Left ventricle myocardium superior (tissue), 1 donor: Measurements from ENCODE around the gene LNPK. TPM values are rescaled to one million over a fixed set of nuclear protein-coding genes. Genes with fewer than 3 reads are reported as not detected.
"Not testable (repeated sequence)": the region's sequence is repeated elsewhere in the genome, so short reads cannot be mapped to it uniquely, and the experiment has no call there.

Source experiments
- ATAC-seq: fragments of 200-7000 bp; cut with Tn5 transposase; one replicate; pipeline ENCODE4 v1.9.1; 2020; ENCODE audit warnings: mild to moderate bottlenecking, moderate library complexity
- DNase-seq: peaks from one replicate; pipeline ENCODE4 v3.0.0-alpha.2; 2020
- intact Hi-C: fragments of 100-400 bp; cut with micrococcal nuclease; formaldehyde crosslinking; loops from one replicate; pipeline ENCODE4 v1.11.0; 2022
- long read RNA-seq: library from polyadenylated mRNA; unstranded; transcript quantifications from one replicate; pipeline ENCODE4 v2.0.0, GENCODE V29; 2021
- total RNA-seq: library from RNA; stranded (reverse); fragmentation: NEBNext Ultra II Directional; extraction: Animal tissue kit (Norgen Biotek cat#: 25700); gene quantifications from one replicate; pipeline ENCODE4 v1.2.1, GENCODE V29; 2021
- donor health status: DM: no; HTN: yes; CAD: no; lungs with severe emphysema.

The LNPK gene, protein sequence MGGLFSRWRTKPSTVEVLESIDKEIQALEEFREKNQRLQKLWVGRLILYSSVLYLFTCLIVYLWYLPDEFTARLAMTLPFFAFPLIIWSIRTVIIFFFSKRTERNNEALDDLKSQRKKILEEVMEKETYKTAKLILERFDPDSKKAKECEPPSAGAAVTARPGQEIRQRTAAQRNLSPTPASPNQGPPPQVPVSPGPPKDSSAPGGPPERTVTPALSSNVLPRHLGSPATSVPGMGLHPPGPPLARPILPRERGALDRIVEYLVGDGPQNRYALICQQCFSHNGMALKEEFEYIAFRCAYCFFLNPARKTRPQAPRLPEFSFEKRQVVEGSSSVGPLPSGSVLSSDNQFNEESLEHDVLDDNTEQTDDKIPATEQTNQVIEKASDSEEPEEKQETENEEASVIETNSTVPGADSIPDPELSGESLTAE
- 37.2 TPM for total RNA-seq
- long read RNA-seq, full-length matches to known transcripts = 31 of 45 reads
- long read RNA-seq, partial matches to known transcripts = 5 of 45 reads
- long read RNA-seq, other reads (novel, unspliced or antisense) = 9 of 45 reads

DNA sequence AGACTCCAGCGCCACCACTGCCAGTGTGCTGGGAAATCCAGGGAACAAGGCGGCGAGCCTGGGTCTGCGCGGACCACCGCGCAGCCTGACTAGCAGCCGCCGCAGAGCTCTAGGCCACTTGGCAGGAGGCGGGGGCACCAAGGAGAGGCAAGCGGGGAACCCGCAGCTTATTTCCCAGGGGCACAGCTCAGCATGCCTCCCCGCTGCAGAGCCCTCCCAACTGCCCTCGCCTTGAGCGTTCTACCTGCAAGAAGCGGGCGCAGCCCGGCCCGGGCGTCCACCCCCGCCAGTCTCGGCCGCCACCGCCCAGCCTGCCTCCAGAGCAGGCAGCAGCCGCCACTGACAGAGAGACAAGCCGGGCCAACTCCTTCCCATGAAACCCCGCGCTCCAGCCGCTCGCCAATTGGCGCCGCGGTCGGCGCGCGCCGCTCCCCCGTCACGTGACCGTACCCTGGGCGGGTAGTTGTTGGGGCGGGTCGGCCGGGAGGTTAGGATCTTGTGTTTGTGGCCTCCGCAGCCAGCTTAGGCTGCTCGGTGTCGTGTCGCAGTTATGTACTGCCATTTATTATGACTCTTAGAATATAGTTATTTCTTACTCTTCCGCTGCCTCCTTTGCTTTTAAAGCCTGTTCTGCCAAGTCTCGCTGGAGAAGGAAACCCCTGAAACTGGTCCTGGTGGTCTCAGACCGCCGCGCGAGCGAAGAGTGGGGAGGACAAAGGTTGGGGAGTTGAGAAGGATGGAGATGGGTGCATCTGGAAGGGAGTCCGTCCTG is at the start of gene LNPK:
LNPK (minus strand) TSS at position 352 of the 772 bp plus-strand sequence. CDS start 6,683 bp downstream, outside the sequence.
- ATAC-seq (peak; percentile 97), DNase-seq (peak; percentile 96)
- intact Hi-C loops = no loop called here

DNA sequence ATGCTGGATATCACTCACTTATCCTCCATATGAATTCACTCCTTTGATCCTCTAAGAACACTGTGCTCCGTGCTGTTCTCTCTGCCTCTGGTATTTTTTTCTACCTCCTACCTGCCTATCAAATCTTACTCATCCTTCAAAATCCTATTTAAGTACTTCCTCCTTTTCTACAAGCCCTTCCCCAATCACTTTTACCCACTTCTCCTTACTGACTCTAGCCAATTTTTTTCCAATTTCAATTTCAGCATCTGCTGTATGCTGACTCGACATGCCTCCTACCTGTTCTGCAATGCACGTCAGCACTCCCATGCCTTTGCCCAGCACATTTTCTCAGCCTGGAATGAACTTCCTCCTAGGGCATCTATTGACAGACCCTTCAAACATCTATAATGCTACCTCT is 37.3 kb upstream of the LNPK start:
- ATAC-seq (no peak), DNase-seq (no peak)
- intact Hi-C loops = no loop called here

DNA sequence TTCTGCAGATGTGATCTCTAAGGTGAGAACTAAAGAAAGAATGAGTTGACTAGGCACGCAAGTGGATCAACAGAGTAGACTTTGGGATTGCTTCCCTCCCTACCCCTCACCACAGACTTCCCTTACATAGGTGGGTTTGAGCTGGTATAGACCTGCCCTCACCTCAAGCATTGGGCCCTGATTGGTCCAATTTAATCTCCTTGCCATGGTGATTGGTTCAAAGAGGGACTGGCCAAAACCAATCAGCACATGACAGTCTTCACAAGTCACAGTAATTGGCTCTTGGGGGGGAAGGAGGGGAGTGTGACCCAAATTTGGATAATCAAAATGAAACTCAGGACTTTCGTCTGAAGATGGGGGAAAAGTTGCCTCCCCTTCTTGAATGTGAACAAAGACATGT is 36.6 kb upstream of the LNPK start:
- no peak for DNase-seq
- intact Hi-C loops = no loop called here
- no peak for ATAC-seq

DNA sequence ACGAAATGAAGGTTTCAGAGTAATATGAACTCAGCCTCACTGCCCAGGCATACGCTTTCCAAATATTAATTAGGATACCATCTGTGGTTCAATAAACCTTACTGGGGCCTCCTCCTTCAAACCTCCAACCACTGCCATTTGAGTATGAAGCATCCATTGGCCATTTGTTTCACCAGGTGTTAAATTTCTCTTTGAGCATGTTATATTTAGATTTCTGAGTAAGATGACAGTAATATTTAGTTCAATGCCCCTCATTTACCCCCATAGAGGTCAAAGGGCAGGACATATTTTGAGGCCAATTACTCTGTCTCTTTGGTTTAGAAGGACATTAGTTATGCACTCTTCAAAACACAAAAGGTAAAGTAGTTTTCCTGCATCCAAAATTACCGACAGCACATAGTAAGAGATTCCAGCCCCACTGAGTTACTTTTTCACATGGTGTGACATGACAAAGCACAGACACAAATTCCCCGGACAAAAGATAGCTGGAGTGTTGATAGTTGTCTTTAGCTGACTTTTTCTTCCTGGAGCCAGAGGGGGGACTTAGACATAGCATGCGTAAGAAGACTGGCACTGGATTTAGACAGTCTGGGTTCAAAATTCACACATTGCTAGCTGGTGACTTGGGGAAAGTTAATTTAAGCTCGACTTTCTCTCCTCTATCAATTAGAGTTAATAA is 33.1 kb upstream of the LNPK start:
- DNase-seq (no peak), ATAC-seq (peak; percentile 94)
- intact Hi-C loops = no loop called here

DNA sequence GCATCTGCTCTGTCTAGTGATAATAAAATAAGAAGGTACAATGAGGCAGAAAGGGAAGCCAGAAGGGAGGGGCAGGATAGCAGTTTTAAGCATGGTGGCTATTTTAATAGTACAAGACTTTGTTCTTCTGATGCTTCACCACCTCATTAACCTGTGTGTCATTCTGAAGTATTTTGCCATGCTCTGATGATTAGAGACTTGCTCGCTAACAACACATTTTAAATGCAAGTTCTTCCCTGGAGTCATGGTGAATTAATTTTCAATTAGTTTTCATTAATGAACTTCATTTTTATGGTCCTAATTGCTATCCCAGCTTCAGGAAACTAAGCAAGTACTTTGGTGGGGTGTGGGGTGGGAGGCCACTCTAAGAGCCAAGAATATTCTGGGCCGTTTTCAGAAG is 25.7 kb upstream of the LNPK start:
- ATAC-seq (no peak), DNase-seq (no peak)
- intact Hi-C loops = no loop called here

GRCh38 chr2:176025932-176026331 is 23.9 kb upstream of the LNPK start:
- intact Hi-C loops = no loop called here
- no peak for DNase-seq
- no peak for ATAC-seq

DNA sequence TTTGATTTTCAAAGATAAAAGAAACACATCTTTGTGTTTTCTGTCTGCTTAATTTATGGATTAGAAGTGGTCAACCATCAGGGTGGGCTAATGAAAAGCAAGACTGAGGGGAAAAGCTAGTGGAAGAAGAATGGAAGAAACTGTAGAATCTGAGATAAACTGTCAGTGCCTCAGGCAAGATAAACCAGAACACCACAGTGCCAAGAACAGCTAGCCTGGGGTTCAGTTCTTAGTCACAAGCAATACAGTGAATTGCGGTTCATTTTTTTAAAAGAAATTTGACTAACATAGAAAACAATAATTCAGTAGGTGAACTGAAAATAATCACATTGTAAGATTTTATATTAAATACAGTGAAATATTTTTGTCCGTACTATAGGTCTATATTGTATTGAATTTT is 22.0 kb upstream of the LNPK start:
- intact Hi-C loops = no loop called here
- ATAC-seq (no peak), DNase-seq (no peak)

GRCh38 chr2:176022048-176022447 is 20.0 kb upstream of the LNPK start:
- intact Hi-C loops = no loop called here
- ATAC-seq (no peak), DNase-seq (no peak)

DNA sequence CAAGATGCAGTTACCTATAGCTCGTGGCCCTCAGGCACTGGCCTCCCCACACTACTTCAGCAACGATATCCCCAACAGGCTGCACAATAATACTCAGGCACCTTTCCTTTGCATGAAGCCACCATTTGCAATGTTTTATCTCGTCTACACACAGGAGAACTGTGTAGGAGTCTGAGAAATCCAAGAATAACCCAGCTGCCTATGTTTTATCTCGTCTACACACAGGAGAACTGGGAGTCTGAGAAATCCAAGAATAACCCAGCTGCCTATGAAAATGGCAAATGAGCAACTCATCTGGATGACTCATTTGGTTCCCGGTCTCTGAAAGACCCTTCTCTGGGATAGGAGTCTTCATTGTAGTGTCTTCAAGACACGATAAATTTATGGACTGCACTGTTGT is 18.3 kb upstream of the LNPK start:
- ATAC-seq (no peak), DNase-seq (no peak)
- intact Hi-C loops = no loop called here

GRCh38 chr2:176018708-176019107 is 16.6 kb upstream of the LNPK start:
- DNase-seq (no peak), ATAC-seq (no peak)
- intact Hi-C loops = no loop called here

GRCh38 chr2:176009445-176009844 is 7.4 kb upstream of the LNPK start:
- ATAC-seq (no peak), DNase-seq (no peak)
- intact Hi-C loops = no loop called here

GRCh38 chr2:176004934-176005333 is 2.9 kb upstream of the LNPK start:
- ATAC-seq (no peak), DNase-seq (no peak)
- intact Hi-C loops = no loop called here

- intact Hi-C loops = no loop called here
- no peak for DNase-seq
- ATAC-seq = no peak
Observed at GRCh38 chr2:176003958-176004357, 1.9 kb upstream of the LNPK start.

GRCh38 chr2:176002688-176003210 is 682 bp upstream of the LNPK start:
- DNase-seq (no peak), ATAC-seq (peak; percentile 43)
- intact Hi-C loops = no loop called here

DNA sequence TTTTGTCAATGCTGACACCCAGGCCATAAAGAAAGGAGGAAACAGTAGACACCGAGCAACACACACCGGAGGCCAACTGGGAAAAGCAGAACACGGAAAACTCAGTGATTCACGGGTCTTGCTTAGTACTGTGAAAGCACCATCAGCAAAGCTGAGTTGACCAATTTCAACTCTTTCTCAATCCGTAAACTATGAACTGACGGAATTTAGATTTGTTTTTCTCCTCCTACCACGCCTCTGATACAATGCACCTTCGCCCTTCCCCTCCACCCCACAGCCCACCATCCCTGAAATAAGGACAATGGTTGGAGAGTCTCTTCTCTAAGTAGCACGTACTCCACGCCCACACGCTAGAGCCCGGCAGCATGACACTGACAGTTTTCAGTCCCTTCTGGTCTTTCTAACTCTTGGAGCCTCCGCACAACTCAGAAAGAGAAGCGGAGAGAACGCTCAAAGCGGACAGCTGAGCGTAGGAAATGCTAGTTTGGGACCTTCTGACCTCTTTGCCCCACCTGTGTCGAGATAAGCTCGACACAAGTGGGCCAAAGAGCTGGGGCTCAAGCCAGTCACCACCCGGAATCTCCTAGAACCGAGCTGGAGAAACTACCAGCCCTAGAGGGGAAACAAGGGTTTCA is 669 bp downstream of the LNPK start:
- ATAC-seq (peak; percentile 60), DNase-seq (peak; percentile 57)
- intact Hi-C loops = no loop called here

DNA sequence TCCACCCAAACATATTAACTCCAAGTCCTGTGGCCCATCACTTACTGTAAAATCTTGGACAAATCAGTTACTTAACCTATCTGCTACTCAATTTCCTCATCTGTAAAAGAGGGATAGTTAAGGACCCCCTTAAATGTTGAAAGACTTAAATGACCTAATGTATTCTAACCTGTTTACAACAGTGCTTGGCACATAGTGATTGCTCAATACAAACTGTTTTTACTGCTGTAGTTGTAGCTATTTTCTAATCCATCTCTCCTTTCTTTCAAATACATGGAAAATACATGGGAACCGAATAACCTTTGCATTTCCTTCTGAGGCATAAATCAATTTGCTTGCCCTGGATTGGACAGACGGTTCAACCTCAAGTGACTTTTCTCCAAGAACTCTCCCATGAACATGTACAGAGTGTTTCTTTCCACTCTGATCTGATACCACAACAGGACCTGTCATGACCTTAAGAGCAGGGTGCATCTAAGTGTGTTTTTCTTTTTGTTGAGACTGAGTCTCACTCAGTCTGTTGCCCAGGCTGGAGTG is 2.7 kb downstream of the LNPK start:
- ATAC-seq (no peak), DNase-seq (no peak)
- intact Hi-C loops = no loop called here

GRCh38 chr2:175990099-175990498 is 12.0 kb downstream of the LNPK start:
- ATAC-seq (peak; percentile 74), DNase-seq (no peak)
- intact Hi-C loops = no loop called here

DNA sequence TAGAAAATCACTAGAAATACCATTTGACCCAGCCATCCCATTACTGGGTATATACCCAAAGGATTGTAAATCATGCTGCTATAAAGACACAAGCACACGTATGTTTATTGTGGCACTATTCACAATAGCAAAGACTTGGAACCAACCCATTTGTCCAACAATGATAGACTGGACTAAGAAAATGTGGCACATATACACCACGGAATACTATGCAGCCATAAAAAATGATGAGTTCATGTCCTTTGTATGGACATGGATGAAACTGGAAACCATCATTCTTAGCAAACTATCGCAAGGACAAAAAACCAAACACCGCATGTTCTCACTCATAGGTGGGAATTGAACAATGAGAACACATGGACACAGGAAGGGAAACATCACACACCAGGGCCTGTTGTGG is 14.9 kb downstream of the LNPK start:
- intact Hi-C loops = not testable (repeated sequence)

GRCh38 chr2:175984846-175985245 is 17.2 kb downstream of the LNPK start:
- intact Hi-C loops = no loop called here
- ATAC-seq (no peak), DNase-seq (no peak)

More for the DNA sequence above, 14.9 kb downstream of the LNPK start:
- not testable (repeated sequence) for DNase-seq, ATAC-seq
